NCI-H69 (cell line): ENCODE results near the gene CREB3L1.

ENCODE experiments used
- DNase-seq: peaks from one replicate; lab custom pipeline; 2025; lab: John Stamatoyannopoulos, UW

CREB3L1 gene, protein sequence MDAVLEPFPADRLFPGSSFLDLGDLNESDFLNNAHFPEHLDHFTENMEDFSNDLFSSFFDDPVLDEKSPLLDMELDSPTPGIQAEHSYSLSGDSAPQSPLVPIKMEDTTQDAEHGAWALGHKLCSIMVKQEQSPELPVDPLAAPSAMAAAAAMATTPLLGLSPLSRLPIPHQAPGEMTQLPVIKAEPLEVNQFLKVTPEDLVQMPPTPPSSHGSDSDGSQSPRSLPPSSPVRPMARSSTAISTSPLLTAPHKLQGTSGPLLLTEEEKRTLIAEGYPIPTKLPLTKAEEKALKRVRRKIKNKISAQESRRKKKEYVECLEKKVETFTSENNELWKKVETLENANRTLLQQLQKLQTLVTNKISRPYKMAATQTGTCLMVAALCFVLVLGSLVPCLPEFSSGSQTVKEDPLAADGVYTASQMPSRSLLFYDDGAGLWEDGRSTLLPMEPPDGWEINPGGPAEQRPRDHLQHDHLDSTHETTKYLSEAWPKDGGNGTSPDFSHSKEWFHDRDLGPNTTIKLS

GRCh38 chr11:46277622-46278386, at the start of gene CREB3L1:
TSS of gene CREB3L1 (plus strand) at chr11:46277662. CDS start at chr11:46278112, 450 bp downstream.
- peak; percentile 30 for DNase-seq

DNA sequence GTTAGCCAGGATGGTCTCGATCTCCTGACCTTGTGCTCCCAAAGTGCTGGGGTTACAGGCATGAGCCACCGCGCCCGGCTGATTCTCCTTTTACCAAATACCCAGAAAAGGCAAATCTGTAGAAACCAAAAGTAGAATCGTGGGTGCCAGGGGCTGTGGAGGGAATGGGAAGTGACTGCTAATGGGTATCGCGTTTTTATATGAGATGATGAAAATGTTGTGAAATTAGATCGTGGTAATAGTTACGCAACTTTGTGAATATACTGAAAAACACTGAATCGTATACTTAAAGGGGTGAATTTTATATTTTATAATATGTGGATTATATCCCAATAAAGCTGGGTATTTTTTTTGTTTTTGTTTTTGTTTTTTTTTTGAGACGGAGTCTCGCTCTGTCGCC, 48.2 kb upstream of the CREB3L1 start:
- no peak for DNase-seq

GRCh38 chr11:46234311-46234710, 43.2 kb upstream of the CREB3L1 start:
- peak; percentile 51 for DNase-seq

GRCh38 chr11:46235777-46236688, 41.4 kb upstream of the CREB3L1 start:
- no peak for DNase-seq

DNA sequence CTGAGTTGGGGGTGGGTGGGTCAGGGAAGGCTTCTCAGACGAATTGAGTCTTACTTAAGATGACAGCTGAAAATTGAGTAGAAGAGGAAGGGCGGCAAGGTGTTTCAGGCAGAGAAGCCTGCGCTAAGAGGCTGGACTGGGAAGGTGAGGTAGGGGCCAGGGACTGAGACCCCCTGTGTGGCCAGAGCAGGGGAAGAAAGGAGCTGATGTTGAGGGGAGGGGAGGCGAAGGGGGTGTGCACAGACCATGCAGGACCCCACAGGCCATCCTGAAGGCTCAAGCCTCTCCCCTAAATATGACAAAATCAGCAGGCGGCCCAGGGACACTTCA, 40.6 kb upstream of the CREB3L1 start:
- DNase-seq = no peak

DNA sequence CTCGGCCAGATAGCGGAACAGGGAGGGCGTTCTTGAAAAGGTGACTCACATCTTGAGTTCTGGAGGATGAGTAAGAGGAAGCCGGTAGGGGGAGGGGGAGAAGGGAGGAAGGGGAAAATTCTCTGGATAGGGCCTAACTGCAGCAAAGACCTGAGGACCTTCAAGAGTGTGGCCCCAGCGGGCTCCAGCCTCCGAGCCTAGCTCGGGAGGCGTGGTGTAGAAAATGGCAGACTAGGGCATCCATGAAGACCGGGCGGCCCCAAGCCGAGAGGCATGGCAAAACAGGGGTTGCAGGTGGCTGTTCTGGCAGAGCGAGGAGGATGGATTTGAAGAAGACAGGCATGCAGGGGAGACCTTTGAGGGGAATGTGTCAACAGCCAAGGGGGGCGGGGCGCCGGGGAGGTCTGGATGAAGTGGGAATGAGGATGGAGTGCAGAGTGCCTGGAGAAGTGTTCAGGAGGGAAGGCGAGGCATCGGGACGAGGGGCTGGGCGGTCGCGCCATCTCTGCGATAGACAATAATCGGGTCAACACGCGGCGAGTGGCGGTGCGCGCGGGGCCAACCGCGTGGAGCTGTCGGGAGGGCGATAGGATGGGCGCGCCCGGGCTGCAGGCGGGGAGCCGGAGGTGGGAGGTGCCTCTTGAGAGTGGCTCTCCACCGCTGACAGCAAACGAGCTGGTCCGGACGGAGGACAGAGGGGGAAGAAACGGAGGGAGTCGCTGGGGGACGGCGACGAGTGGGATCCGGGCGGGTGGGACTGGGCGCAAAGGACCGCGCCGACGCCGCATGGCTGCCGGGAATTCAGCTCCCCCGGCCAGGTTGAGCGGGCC, 40.0 kb upstream of the CREB3L1 start:
- peak; percentile 71 for DNase-seq

DNA sequence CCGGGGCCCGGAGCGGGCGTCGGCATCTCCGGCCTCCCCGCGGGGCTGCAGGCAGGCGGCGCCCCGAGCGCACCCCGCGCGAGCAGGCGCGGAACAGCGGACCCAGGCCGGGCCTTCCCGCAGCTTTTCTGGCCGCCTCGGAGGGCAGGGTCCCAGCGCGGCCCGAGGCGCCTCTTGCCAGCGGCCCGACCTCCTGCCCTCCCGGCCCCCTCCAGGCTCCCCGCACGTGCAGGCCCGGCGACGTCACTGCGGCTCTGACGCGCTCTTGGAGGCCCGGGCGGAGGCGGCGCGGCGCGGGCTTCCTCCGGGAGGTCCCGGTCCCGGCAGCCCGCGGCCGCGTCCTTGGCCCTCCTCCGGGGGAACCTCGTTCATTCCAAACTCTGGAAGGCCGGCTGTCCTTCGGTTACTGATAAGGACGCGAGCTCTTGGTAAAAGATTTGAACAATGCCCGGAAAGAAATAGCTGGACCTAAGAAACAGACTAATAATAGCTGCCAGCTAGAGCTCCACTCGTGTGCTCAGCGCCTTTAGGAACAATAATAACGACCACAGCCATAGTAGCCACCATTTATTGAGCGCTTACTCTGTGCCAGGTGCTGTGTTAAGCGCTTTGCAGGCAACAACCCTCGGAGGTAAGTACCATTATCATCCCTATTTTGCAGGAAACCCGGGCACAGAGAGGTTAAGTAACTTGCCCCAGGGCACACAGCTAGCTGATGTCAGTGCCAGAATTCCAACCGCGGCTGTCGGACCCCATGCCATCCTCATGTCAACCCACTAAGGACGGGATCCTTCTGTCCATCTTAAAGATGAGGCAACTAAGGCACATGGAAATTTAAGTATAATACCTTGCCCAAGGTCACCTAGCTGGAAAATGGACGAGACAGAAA, 39.1 kb upstream of the CREB3L1 start:
- DNase-seq = peak; percentile 75

DNA sequence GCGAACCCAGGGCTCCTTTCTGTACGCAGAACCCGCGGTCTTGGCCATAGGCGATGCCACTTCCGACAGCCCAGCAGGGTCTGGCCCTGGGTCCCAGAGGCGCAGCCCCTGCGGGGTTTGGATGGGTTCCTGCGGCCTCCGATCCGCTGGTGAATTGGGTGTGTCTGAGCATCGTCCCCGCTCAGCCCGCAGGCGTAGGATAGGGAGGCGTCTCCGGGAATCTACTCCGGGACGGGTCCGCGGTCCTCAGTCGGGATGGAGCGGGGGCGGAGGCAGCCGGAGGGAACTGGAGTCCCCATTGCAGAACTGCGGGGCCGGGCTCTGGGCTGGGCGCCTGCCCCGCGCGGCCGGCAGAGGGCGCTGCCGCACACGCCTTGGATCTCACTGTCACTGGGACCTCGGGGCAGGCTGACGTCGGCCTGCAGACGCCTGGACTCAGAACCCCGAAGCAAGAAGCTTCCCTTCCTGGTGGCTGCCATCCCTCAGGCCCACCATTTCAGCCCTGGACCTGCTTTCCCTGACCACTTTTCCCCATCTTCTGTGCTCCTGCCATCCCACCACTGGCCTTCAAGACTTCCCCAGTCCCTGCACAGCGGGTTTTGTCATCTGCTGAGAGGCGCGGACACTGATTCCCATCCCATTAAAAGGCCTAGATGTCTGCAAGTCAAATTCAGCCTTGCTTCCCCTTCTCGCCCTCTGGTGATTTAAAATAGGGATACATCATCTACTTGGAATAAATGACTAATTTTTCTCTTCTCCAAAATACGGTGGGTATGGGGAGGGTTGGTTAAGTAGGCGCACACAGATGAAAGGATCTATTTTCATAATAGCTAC, 38.3 kb upstream of the CREB3L1 start:
- peak; percentile 85 for DNase-seq

DNA sequence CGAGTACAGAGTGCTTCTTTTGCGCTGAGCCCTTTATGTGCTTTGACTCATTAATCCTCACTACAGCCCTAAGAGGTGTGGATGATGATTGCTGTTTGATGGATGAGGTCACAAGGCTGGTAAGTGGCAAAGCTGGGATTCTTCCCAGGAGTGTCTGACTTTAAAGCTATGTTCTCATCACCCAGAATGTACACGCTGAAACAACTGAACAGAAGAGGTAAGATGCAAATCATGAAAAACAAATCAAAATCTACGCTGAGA, 37.7 kb upstream of the CREB3L1 start:
- DNase-seq = peak; percentile 62

GRCh38 chr11:46240371-46240770, 37.1 kb upstream of the CREB3L1 start:
- no peak for DNase-seq

- DNase-seq = no peak
These were observed 36.6 kb upstream of the CREB3L1 start for GRCh38 chr11:46240861-46241260.

- no peak for DNase-seq
These were observed 35.2 kb upstream of the CREB3L1 start for GRCh38 chr11:46242041-46242951.

DNA sequence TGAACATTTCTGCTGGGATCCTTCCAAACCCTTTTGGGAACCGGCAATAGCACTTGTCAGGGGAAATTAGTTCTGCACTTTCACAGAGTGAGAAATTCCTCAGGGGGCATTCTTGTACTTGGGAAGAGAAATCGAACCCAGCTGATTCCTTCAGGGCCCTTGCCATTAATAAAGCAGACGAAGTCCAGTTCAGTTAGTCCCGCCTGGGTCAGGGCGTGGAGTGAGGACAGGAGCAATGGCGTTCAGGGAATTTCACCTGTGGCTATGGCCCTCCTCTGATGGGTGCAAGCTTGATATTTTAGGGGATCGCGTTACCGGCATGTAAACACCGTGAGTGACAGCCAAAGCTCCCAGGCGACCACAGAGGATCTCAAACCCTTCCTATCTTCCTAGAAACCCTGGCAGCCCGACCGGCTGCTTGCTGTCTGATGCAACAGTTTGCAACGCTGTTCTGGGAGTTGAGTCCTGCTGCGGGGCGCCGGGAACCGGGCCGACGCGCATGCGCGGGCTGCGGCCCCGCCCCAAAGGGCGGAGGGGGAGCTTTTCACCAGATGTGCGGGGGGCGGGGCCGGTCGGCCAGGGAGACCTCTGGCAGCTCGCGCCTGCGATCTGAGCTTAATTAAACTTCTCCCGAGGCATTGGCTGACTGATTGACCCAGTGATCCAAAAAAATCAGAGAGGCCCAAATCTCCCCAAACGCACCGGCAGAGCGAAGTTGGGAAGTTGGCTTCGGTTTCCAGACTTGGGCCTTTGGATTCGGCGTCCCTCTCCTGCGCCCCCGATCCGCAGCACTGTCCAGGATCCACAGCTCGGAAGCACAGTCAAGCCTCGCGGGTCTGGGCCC, 34.3 kb upstream of the CREB3L1 start:
- peak; percentile 97 for DNase-seq

DNA sequence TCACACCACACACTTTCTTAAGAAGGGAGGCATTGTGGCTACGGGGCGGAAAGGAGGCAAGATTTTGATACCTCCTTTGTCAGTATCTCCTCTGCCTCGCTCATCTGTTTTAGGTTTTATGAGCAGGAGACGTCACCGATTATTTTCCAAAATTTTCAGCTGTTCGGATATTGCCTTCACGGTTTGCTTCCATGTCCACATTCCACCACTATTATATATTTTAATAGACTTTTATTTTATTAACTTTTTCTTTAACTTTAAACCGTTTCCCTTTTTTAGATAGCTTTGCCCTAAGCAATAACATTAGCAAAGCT, 33.7 kb upstream of the CREB3L1 start:
- no peak for DNase-seq

DNA sequence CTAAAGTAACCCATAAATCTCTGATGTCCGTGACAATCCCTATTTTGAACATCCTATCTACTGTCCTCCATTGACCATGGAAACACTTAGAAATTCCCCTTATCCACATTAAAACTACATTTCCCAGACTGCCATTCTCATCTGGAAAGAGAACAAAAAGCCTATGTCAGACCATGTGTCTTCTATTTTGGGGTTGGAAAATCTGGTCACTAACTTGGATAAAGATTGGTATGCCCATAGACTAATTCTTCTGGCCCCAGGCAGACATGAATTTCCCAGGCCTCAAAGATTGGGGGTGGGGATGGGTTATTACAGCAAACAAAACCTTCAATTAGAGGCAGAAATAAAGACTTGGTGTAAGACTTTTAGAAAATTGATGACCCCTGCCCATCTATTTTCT, 30.9 kb upstream of the CREB3L1 start:
- DNase-seq = no peak

- no peak for DNase-seq
These were observed 30.4 kb upstream of the CREB3L1 start for GRCh38 chr11:46247090-46247489.

GRCh38 chr11:46247659-46248058, 29.8 kb upstream of the CREB3L1 start:
- DNase-seq = peak; percentile 93
